GM13977 (cell line): Measurements from ENCODE around the gene METTL16.

ENCODE experiments used
- DNase-seq: peaks from one replicate; pipeline ENCODE4 v3.0.0; 2012; ENCODE audit warnings: low spot score
- CTCF ChIP-seq: IDR thresholded peaks from 2 replicates; pipeline ENCODE4 v1.5.1; 2012; ENCODE audit warnings: mild to moderate bottlenecking, control low read depth; ENCODE audit not compliant: insufficient read depth; ENCODE audit errors: extremely low read depth, missing control alignments
- in situ Hi-C: fragments of 300-500 bp; cut with MboI; formaldehyde crosslinking; loops from one replicate; pipeline ENCODE4 v1.12.0; 2022; ENCODE audit warnings: low sequenced_read_pairs, low pct_unique_long_range_greater_than_20kb, mixed read lengths, inconsistent platforms; ENCODE audit not compliant: unreplicated experiment

METTL16 gene

GRCh38 chr17:2388683-2389055, 123.0 kb downstream of the METTL16 start:
- in situ Hi-C loops, result no loop called here

GRCh38 chr17:2388020-2388682, 123.5 kb downstream of the METTL16 start:
- no peak for TF ChIP-seq CTCF

More at GRCh38 chr17:2388683-2389055, 123.0 kb downstream of the METTL16 start:
- DNase-seq, result no peak
- no peak for TF ChIP-seq CTCF

GRCh38 chr17:2387086-2388019, 124.3 kb downstream of the METTL16 start:
- no peak for TF ChIP-seq CTCF
- in situ Hi-C loops, result no loop called here
- no peak for DNase-seq

More at GRCh38 chr17:2388020-2388682, 123.5 kb downstream of the METTL16 start:
- in situ Hi-C loops, result no loop called here
- DNase-seq, result no peak

- in situ Hi-C loops, result no loop called here
- TF ChIP-seq CTCF, result no peak
- DNase-seq, result no peak
Measured at GRCh38 chr17:2386400-2387085, 125.1 kb downstream of the METTL16 start.

- DNase-seq, result no peak
- no peak for TF ChIP-seq CTCF
- in situ Hi-C loops, result no loop called here
Measured at GRCh38 chr17:2385240-2386210, 126.2 kb downstream of the METTL16 start.
